Measurements from ENCODE around the gene EPN2. TPM values are rescaled to one million over a fixed set of nuclear protein-coding genes. Genes with fewer than 3 reads are reported as not detected.
A peak's percentile ranks its signal among the peaks of the same experiment; 100 is the strongest.

Gene EPN2
- total RNA-seq, 1 experiment from 2014 or later = 57.8 TPM

- Histone ChIP-seq H2AFZ (ENCODE audit: low read length) (no peak overlapping the region), H3K4me1 (ENCODE audit: insufficient read depth, low read length) (0 out of 2 replicates have a peak, but pooled peaks cover 2% of the 10 kb centered on the region), H3K27me3 (ENCODE audit: insufficient read depth, low read length) (no peaks in the 10 kb centered on the region), H2BK15ac (ENCODE audit: low read depth, low read length) (no peak overlapping the region), H3K9me3 (ENCODE audit: control insufficient read depth, low read depth, low read length) (no peaks in the 10 kb centered on the region), H2BK120ac (ENCODE audit: low read depth, low read length, poor library complexity, severe bottlenecking) (no peak overlapping the region), H4K91ac (ENCODE audit: insufficient read length, low read depth, low read length) (no peak overlapping the region), H2BK20ac (ENCODE audit: low read depth, low read length, poor library complexity, severe bottlenecking) (no peak overlapping the region), H4K8ac (replicated peaks; ENCODE audit: insufficient read length, low read depth, low read length) (no peak overlapping the region), H3K4me2 (ENCODE audit: insufficient read depth, insufficient read length, low read length) (no peak overlapping the region), H2BK12ac (ENCODE audit: insufficient read length, low read depth, low read length) (no peak overlapping the region), H2AK5ac (ENCODE audit: insufficient read length, low read length) (no peak overlapping the region), H3K23ac (ENCODE audit: insufficient read length, low read depth, low read length) (no peak overlapping the region), H3K27ac (ENCODE audit: insufficient read length, low read depth, low read length) (no peak overlapping the region), H3K9ac (ENCODE audit: extremely low read depth, insufficient read length, low read length) (no peak overlapping the region), H3K79me2 (ENCODE audit: insufficient read depth, low read length) (peaks cover 7% of the 10 kb centered on the region; the same call in 1 of the 2 replicates), H3K18ac (ENCODE audit: insufficient read length, low read depth, low read length) (no peak overlapping the region), H3T11ph (ENCODE audit: low read length) (no peak overlapping the region), H3K79me1 (ENCODE audit: insufficient read depth, low read depth, low read length, poor library complexity, severe bottlenecking) (peaks cover 3% of the 10 kb centered on the region), H3K56ac (ENCODE audit: insufficient read length, low read depth, low read length) (no peak overlapping the region), H3K4ac (ENCODE audit: low read depth, low read length) (no peak overlapping the region), H4K5ac (ENCODE audit: insufficient read length, low read depth, low read length) (no peak overlapping the region), H3K23me2 (ENCODE audit: insufficient read length, low read depth, low read length, poor library complexity, severe bottlenecking) (no peaks in the 10 kb centered on the region), H2BK5ac (ENCODE audit: insufficient read length, low read length) (no peak overlapping the region), H3K14ac (ENCODE audit: insufficient read depth, low read length) (no peak overlapping the region), H4K20me1 (ENCODE audit: control insufficient read depth, insufficient read depth, insufficient read length) (no peaks in the 10 kb centered on the region)
- Mint-ChIP-seq H3K27me3 (ENCODE audit: low read depth) (no peaks in the 10 kb centered on the region), H3K27ac (peak overlapping the region in 1 of 3 experiments; percentile 5; a peak in 2 of 7 replicates), H3K36me3 (ENCODE audit: insufficient read depth in 1 of 3, low read depth in 3 of 3) (peaks cover 8 to 19% (median 12%) of the 10 kb centered on the region in 3 experiments), H3K4me3 (no peak overlapping the region; a peak in 1 of 5 replicates), H3K4me1 (peaks cover 25 to 29% of the 10 kb centered on the region in 2 experiments), H3K9me3 (peaks cover 5 to 6% of the 10 kb centered on the region in 2 experiments; a peak in 4 of 5 replicates)
- no CpG with 5 or more reads among the region's 7 CpGs for WGBS (ENCODE audit: extremely low coverage, insufficient read length, low lambda C conversion rate)
- no peak for TF ChIP-seq CTCF (conservative IDR thresholded peaks at IDR 0.05)
- DNase-seq = no peak
Measured at GRCh38 chr17:19249681-19250080, 12.5 kb downstream of the EPN2 start.

Data from H9 (cell line).